GM21367 (cell line): ENCODE data around the gene ANGPTL2.
"Not testable (repeated sequence)": the region's sequence is repeated elsewhere in the genome, so short reads cannot be mapped to it uniquely, and the experiment has no call there.

ENCODE experiments used
- ATAC-seq: cut with Tn5 transposase; IDR thresholded peaks from one replicate; pipeline ENCODE4 v1.9.1; 2021; ENCODE audit not compliant: unreplicated experiment

Gene ANGPTL2

GRCh38 chr9:127155314-127155960 lies 33.0 kb upstream of the ANGPTL2 start:
- ATAC-seq, result no peak

DNA sequence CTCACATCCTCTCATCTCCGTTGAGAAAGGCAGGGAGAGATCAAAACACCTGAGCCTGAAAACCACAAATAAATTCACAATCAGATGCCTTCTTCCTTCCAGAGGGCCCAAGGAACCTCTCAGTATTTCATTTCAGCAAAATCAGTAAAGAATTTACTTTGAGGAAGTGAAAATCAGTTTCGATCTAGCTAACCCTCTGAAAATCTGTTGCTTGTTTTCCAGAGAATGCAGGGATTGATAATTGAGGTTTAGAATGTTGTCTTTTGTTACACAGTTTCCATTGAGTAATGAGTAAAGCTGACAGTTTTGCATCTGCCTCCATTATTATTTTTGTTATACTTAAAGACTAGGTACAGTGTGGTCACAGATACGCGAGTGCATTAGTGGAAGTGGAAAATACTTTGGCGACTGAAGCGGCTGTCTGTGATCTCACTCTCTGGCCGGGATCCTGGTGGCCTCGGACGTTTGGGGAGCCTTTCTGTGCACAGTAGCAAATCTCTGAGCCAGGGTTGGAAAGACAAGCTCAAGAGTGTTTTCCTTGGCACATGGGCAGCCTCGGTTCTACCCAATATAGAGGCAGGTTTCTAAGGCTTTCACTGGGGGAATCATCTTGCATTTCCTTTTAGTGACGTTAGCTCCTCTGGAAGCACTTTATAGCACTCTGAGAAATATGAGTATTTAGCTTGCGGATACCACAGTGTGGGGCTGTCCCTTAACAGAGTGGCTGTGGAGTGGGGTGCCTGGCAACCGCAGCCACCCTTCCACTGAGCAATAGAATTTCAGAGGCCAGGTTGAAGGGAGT lies 32.2 kb upstream of the ANGPTL2 start:
- no peak for ATAC-seq

DNA sequence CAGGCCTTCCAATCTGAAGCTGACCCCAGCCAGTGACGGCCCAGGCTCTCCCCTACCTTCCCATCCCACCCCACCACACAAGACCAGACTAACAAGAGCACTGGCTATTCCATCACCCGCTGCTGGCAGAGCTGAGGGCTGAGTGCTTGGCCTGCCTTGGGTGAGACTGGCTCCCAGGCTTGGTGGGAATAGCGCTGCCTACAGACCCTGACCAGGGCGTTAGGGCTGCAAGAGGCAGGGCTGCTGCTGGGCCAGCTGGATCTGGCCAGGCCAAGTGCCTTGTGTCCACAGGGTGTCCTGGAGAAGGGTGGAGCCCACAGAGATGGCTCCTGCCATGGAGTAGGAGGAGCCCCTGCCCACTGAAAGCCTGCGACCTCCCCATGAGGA lies 31.6 kb upstream of the ANGPTL2 start:
- no peak for ATAC-seq

- no peak for ATAC-seq
Observed at GRCh38 chr9:127153501-127153900, 31.1 kb upstream of the ANGPTL2 start.

- no peak for ATAC-seq
Observed at GRCh38 chr9:127149463-127150390, 27.3 kb upstream of the ANGPTL2 start.

- no peak for ATAC-seq
Observed at GRCh38 chr9:127149010-127149409, 26.6 kb upstream of the ANGPTL2 start.

DNA sequence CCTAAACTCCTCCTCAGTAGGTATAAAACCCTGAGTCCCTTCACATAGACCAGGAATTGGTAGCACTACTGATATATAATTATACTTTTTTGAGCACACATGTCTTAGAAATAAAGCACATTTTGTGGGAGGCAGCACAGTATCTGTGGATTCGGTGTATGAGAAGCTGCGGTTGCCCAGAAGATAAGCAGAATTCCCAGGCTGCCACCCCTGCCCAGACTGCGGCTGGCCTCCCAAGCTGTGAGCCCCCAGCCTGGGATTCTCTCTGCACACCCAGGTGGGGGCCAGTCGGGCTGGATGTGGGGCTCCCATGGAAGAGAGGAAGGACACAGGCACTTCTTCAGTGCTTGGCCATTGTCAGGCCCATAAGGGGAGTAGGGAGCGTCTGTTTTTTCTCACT lies 25.6 kb upstream of the ANGPTL2 start:
- ATAC-seq, result no peak

DNA sequence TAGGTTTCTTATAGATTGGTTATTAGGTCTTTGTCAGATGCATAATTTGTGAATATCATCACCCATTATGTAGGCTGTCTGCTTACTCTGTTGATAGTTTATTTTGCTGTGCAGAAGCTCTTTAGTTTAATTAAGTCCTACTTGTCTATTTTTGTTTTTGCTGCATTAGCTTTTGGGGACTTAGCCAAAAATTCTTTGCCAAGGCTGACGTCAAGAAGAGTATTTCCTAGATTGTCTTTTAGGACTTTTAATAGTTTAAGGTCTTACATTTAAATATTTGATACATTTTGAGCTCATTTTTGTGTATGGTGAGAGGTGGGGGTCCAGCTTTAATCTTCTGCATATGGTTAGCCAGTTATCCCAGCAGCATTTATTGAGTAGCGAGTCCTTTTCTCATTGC lies 24.8 kb upstream of the ANGPTL2 start:
- ATAC-seq, result no peak

- not testable (repeated sequence) for ATAC-seq
Observed at GRCh38 chr9:127146841-127147240, 24.4 kb upstream of the ANGPTL2 start.

GRCh38 chr9:127144670-127145445 lies 22.4 kb upstream of the ANGPTL2 start:
- ATAC-seq, result no peak

GRCh38 chr9:127143920-127144465 lies 21.6 kb upstream of the ANGPTL2 start:
- no peak for ATAC-seq

GRCh38 chr9:127142931-127143464 lies 20.6 kb upstream of the ANGPTL2 start:
- no peak for ATAC-seq

DNA sequence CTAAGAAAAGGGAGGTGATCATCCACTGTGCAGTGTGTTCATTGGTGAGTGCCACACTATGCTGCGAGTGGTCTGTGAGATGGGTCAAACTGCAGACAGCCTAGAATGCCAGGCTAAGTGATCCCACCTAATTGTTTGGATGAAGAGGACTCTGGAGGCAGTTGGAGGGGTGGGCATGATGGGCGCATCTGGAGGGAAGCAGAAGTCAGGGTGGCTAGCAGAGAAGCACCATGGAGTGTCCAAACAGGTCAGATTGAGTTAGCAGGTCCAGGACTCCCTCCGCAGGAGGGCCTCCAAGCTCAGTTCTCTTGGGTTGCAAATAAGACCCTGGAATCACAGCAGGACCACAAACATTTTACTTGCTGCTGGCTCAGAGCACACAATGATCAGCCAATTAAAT lies 19.9 kb upstream of the ANGPTL2 start:
- no peak for ATAC-seq

- no peak for ATAC-seq
Observed at GRCh38 chr9:127140842-127141675, 18.6 kb upstream of the ANGPTL2 start.

- ATAC-seq, result no peak
Observed at GRCh38 chr9:127140181-127140580, 17.7 kb upstream of the ANGPTL2 start.

DNA sequence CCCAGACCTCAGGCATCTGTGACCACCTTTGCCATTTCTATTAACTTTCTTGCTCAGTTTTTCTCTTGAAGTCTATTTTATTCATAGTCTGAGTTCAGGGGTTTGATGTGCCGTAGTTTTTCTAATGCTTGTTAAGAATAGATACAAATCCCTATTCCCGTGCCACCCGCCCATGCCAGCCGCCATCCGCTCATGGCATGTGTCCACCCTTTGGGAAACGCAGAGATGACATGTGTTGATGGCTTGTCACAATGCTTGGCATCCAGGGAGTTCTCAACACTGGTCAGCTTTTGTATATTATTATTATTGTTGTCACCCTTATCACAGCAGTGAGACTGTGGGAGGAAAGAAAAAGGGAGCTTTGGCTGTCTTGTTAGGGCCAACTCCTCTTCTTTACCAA lies 17.3 kb upstream of the ANGPTL2 start:
- no peak for ATAC-seq

GRCh38 chr9:127139071-127139731 lies 16.8 kb upstream of the ANGPTL2 start:
- ATAC-seq, result no peak

GRCh38 chr9:127138444-127138843 lies 16.0 kb upstream of the ANGPTL2 start:
- no peak for ATAC-seq
